GM19023 (cell line): ENCODE measurements around the gene SP3.
A peak's percentile ranks its signal among the peaks of the same experiment; 100 is the strongest.

Experiments
- ATAC-seq: cut with Tn5 transposase; IDR thresholded peaks from one replicate; pipeline ENCODE4 v1.9.1; 2021; ENCODE audit warnings: mild to moderate bottlenecking, moderate library complexity; ENCODE audit not compliant: unreplicated experiment

SP3 gene

GRCh38 chr2:173965372-173966025 is at the start of gene SP3:
Gene SP3 (minus strand): TSS chr2:173965373. CDS start chr2:173965171, 202 bp downstream.
- ATAC-seq = peak; percentile 70

- no peak for ATAC-seq
Observed at GRCh38 chr2:174014699-174015070, 49.5 kb upstream of the SP3 start.

- no peak for ATAC-seq
Observed at GRCh38 chr2:174014011-174014698, 49.0 kb upstream of the SP3 start.

- ATAC-seq = no peak
Observed at GRCh38 chr2:174013315-174013751, 48.2 kb upstream of the SP3 start.

GRCh38 chr2:174012347-174013314 is 47.5 kb upstream of the SP3 start:
- ATAC-seq = peak; percentile 58

GRCh38 chr2:174011796-174012195 is 46.6 kb upstream of the SP3 start:
- ATAC-seq = no peak

GRCh38 chr2:174011173-174011572 is 46.0 kb upstream of the SP3 start:
- no peak for ATAC-seq

- ATAC-seq = no peak
Observed at GRCh38 chr2:174009488-174010223, 44.5 kb upstream of the SP3 start.

- ATAC-seq = no peak
Observed at GRCh38 chr2:174008720-174009119, 43.5 kb upstream of the SP3 start.

GRCh38 chr2:174007010-174007409 is 41.8 kb upstream of the SP3 start:
- no peak for ATAC-seq

- no peak for ATAC-seq
Observed at GRCh38 chr2:174005801-174006419, 40.7 kb upstream of the SP3 start.

GRCh38 chr2:174004905-174005605 is 39.9 kb upstream of the SP3 start:
- ATAC-seq = no peak

- no peak for ATAC-seq
Observed at GRCh38 chr2:174003720-174004695, 38.8 kb upstream of the SP3 start.

- no peak for ATAC-seq
Observed at GRCh38 chr2:174002679-174003078, 37.5 kb upstream of the SP3 start.

GRCh38 chr2:174001107-174001506 is 35.9 kb upstream of the SP3 start:
- no peak for ATAC-seq

- ATAC-seq = no peak
Observed at GRCh38 chr2:173999724-174000123, 34.6 kb upstream of the SP3 start.

- ATAC-seq = no peak
Observed at GRCh38 chr2:173999272-173999671, 34.1 kb upstream of the SP3 start.

GRCh38 chr2:173998386-173998785 is 33.2 kb upstream of the SP3 start:
- ATAC-seq = no peak

GRCh38 chr2:173997753-173998152 is 32.6 kb upstream of the SP3 start:
- ATAC-seq = no peak
